Heart left ventricle (tissue), 16 donors: Measurements from ENCODE around the gene RAB17. TPM values are rescaled to one million over a fixed set of nuclear protein-coding genes. Genes with fewer than 3 reads are reported as not detected.

Experiments used
- ATAC-seq, 4 donors: fragments of 200-7000 bp; cut with Tn5 transposase; one replicate each; pipeline ENCODE4 v1.9.1; 2020 to 2022; ENCODE audit warnings: moderate library complexity in 4 of 4, mild to moderate bottlenecking in 3 of 4, moderate number of reproducible peaks in 1 of 4
- DNase-seq, 5 donors: peaks; one replicate each; pipeline ENCODE4 v3.0.0-alpha.2; 2020
- H3K27ac ChIP-seq, 12 donors: fragments of 200-600 bp; sonication (generic) in 4 of 12; one replicate each; pipeline versions ENCODE4 v1.5.0 to v1.8.0; 2016 to 2022; ENCODE audit warnings: mild to moderate bottlenecking in 2 of 12
- H3K27me3 ChIP-seq, 9 donors: fragments of 200-600 bp; sonication (generic) in 2 of 9; one replicate each; pipeline versions ENCODE4 v1.5.1 to v1.8.0; 2016 to 2022; ENCODE audit warnings: mild to moderate bottlenecking in 3 of 9
- H3K36me3 ChIP-seq, 9 donors: fragments of 200-600 bp; sonication (generic) in 2 of 9; one replicate each; pipeline versions ENCODE4 v1.5.0 to v1.8.0; 2018 to 2022; ENCODE audit warnings: mild to moderate bottlenecking in 2 of 9
- H3K4me1 ChIP-seq, 12 donors: fragments of 200-600 bp; sonication (generic) in 4 of 12; one replicate each; pipeline versions ENCODE4 v1.5.0 to v1.8.0; 2016 to 2022; ENCODE audit warnings: mild to moderate bottlenecking in 3 of 12
- H3K4me3 ChIP-seq, 12 donors: fragments of 200-600 bp; sonication (generic) in 4 of 12; one replicate each; pipeline versions ENCODE4 v1.5.0 to v1.8.0; 2017 to 2022; ENCODE audit warnings: mild to moderate bottlenecking in 9 of 12, moderate library complexity in 4 of 12
- H3K9me3 ChIP-seq, 12 donors: fragments of 200-600 bp; sonication (generic) in 4 of 12; one replicate each; pipeline versions ENCODE4 v1.5.0 to v1.8.0; 2016 to 2022; ENCODE audit warnings: mild to moderate bottlenecking in 1 of 12
- CTCF ChIP-seq, 12 donors: fragments of 200-600 bp; sonication (generic) in 4 of 12; IDR thresholded peaks; one replicate each; pipeline versions ENCODE4 v1.5.0 to v1.8.0; 2018 to 2022; ENCODE audit warnings: antibody characterized with exemption in 12 of 12, mild to moderate bottlenecking in 5 of 12
- POLR2A ChIP-seq, 2 donors: fragments of 450-650 bp; IDR thresholded peaks; one replicate each; pipeline ENCODE4 v1.6.1; 2017; ENCODE audit warnings: antibody characterized with exemption in 2 of 2, mild to moderate bottlenecking in 2 of 2, moderate library complexity in 2 of 2
- WGBS, 4 donors: extraction: QIAGEN DNeasy Blood & Tissue Kit in 2 of 4; methylation state at CpG; one replicate each; pipeline versions ENCODE4 v1.1.5 to v1.1.7; 2013 to 2018; 5-methylcytosine and 5-hydroxymethylcytosine counted together
- intact Hi-C, 10 donors: fragments of 100-400 bp; cut with DNase I; formaldehyde crosslinking; loops; one replicate each; pipeline versions ENCODE4 v1.11.1 to v1.14.2; 2022
- polyA plus RNA-seq, 2 donors: library from polyadenylated mRNA; stranded (reverse); fragments of 200-250 nt; gene quantifications; one replicate each; pipeline ENCODE4 v1.2.3, GENCODE V29; 2013
- total RNA-seq, 9 donors: library from RNA; depleted of rRNA in 2 of 9; stranded (reverse); fragments of >200 nt in 2 of 9; fragmentation: NEBNext Ultra II Directional in 3 of 9; extraction: Animal tissue kit (Norgen Biotek cat#: 25700) in 3 of 9; gene quantifications; one replicate each; pipeline versions ENCODE4 v1.1.0 to v1.2.4, GENCODE V29; 2016 to 2023
- donor health status: ischemic (EF 13 %, LVEDD 7.1; RV severe dilation, severe dysfunction).
- donor health status: healthy with polysubstance abuse.
- donor health status: DM: no; HTN: yes; CAD: no.
- donor health status: DM: no; HTN: no; CAD: no.
- donor health status: ischemic (EF 25% LVEDD 6.9; RV normal size, moderate dysfunction).
- donor health status: ischemic (EF 25% LVEDD 5.7; RV mildly dilated, moderate dysfunction).
- donor health status: healthy.
- donor health status: DM: yes; HTN: yes; CAD: no.
- donor health status: ischemic (EF 35%, LVEDD 5.7; RV mildly dilated, moderate dysfunction).
- donor health status: nonischemic (EF 11% LVEDD 7.7; RV severe dilation, severe dysfunction).
- donor health status: DM: yes; HTN: yes; CAD: no.
- donor health status: PGD.
- donor health status: ischemic (EF 29% LVEDD 5.4; RV normal size, mild dysfunction).
- donor health status: nonischemic (EF 23%, LVEDD 6.1; RV moderate dilation, normal function).

The RAB17 gene
- total and polyA plus RNA-seq, 11 donors = 1.1 to 7.3 (median 3.7) TPM

GRCh38 chr2:237557633-237558015 is 32.9 kb downstream of the RAB17 start:
- peak overlapping the region in 1 of 12 donors; percentile 47 for H3K27ac ChIP-seq
- DNase-seq = no peak
- intact Hi-C loops = no loop called here

GRCh38 chr2:237556773-237557632 is 33.5 kb downstream of the RAB17 start:
- intact Hi-C loops = no loop called here
- H3K27ac ChIP-seq = peak overlapping the region in 1 of 12 donors; percentile 47

More at GRCh38 chr2:237557633-237558015, 32.9 kb downstream of the RAB17 start:
- Histone ChIP-seq H3K4me3 (no peak overlapping the region), H3K36me3 (peaks cover 0 to 11% (median 4%) of the 10 kb centered on the region in 9 donors), H3K27me3 (no peaks in the 10 kb centered on the region), H3K9me3 (peaks cover 0 to 17% (median 11%) of the 10 kb centered on the region in 12 donors), H3K4me1 (peaks cover 0 to 11% (median 6%) of the 10 kb centered on the region in 12 donors)
- ATAC-seq = no peak
- WGBS, 4 donors = 64 to 74% (median 67%) methylated on average over 3 to 4 of the region's 4 CpGs
- TF ChIP-seq CTCF (IDR thresholded peaks at IDR 0.05) = no peak
- TF ChIP-seq POLR2A (IDR thresholded peaks at IDR 0.05) = no peak

GRCh38 chr2:237555560-237555959 is 35.0 kb downstream of the RAB17 start:
- H3K9me3 ChIP-seq = peaks cover 0 to 17% (median 11%) of the 10 kb centered on the region in 12 donors
- TF ChIP-seq POLR2A (IDR thresholded peaks at IDR 0.05) = no peak
- TF ChIP-seq CTCF (IDR thresholded peaks at IDR 0.05) = no peak
- no peak for ATAC-seq
- no peak overlapping the region for H3K4me3 ChIP-seq
- H3K27ac ChIP-seq = no peak overlapping the region
- no peaks in the 10 kb centered on the region for H3K27me3 ChIP-seq
- no peak for DNase-seq
- H3K36me3 ChIP-seq = peaks cover 0 to 14% (median 9%) of the 10 kb centered on the region in 9 donors
- WGBS, 4 donors = 98 to 100% (median 100%) methylated on average over 1 of the region's 1 CpG
- intact Hi-C loops = no loop called here
- H3K4me1 ChIP-seq = peaks cover 0 to 11% (median 6%) of the 10 kb centered on the region in 12 donors

More at GRCh38 chr2:237556773-237557632, 33.5 kb downstream of the RAB17 start:
- TF ChIP-seq CTCF (IDR thresholded peaks at IDR 0.05) (peak in 1 of 12 donors; percentile 19), POLR2A (IDR thresholded peaks at IDR 0.05) (no peak)
- ATAC-seq (no peak), DNase-seq (no peak)
- WGBS, 4 donors = 58 to 63% (median 63%) methylated on average over 11 of the region's 11 CpGs
- Histone ChIP-seq H3K36me3 (peaks cover 0 to 14% (median 5%) of the 10 kb centered on the region in 9 donors), H3K9me3 (peaks cover 0 to 17% (median 11%) of the 10 kb centered on the region in 12 donors), H3K27me3 (no peaks in the 10 kb centered on the region), H3K4me1 (peaks cover 0 to 11% (median 6%) of the 10 kb centered on the region in 12 donors), H3K4me3 (no peak overlapping the region)

- Histone ChIP-seq H3K4me3 (no peak overlapping the region), H3K9me3 (peaks cover 0 to 17% (median 11%) of the 10 kb centered on the region in 12 donors), H3K27me3 (no peaks in the 10 kb centered on the region), H3K36me3 (peaks cover 0 to 14% (median 9%) of the 10 kb centered on the region in 9 donors), H3K27ac (no peak overlapping the region), H3K4me1 (peaks cover 0 to 5% (median under 1%) of the 10 kb centered on the region in 12 donors)
- WGBS, 4 donors = 76 to 91% (median 85%) methylated on average over 7 of the region's 7 CpGs
- no peak for DNase-seq
- TF ChIP-seq CTCF (IDR thresholded peaks at IDR 0.05) (no peak), POLR2A (IDR thresholded peaks at IDR 0.05) (no peak)
- intact Hi-C loops = loop anchor here in 1 of 10 donors (5.0 kb wide), 1 partner anchor 37 kb away; no protein-coding TSS in a partner anchor
- no peak for ATAC-seq
Measured at GRCh38 chr2:237553948-237554347, 36.6 kb downstream of the RAB17 start.
